ENCODE results near the gene AKAP14.
A peak's percentile ranks its signal among the peaks of the same experiment; 100 is the strongest.
"Not testable (repeated sequence)": the region's sequence is repeated elsewhere in the genome, so short reads cannot be mapped to it uniquely, and the experiment has no call there.

The AKAP14 gene

GRCh38 chrX:119935215-119935874, 39.7 kb downstream of the AKAP14 start:
- no peak for DNase-seq

- DNase-seq: no peak
These were observed 45.6 kb downstream of the AKAP14 start for GRCh38 chrX:119941336-119941735.

GRCh38 chrX:119942173-119942819, 46.6 kb downstream of the AKAP14 start:
- DNase-seq: no peak

- no peak for DNase-seq
These were observed 47.1 kb downstream of the AKAP14 start for GRCh38 chrX:119942831-119943184.

- DNase-seq: peak; percentile 86
These were observed 47.7 kb downstream of the AKAP14 start, which contains the start of gene NKAP for GRCh38 chrX:119943185-119943988. TSS of gene NKAP (minus strand) at chrX:119943751. CDS start at chrX:119943605, 146 bp downstream.

GRCh38 chrX:119945481-119945880, 49.8 kb downstream of the AKAP14 start:
- no peak for DNase-seq

- DNase-seq: no peak
These were observed 52.7 kb downstream of the AKAP14 start for GRCh38 chrX:119948381-119948780.

- peak; percentile 16 for DNase-seq
These were observed 58.7 kb downstream of the AKAP14 start for GRCh38 chrX:119954374-119954773.

- not testable (repeated sequence) for DNase-seq
These were observed 60.3 kb downstream of the AKAP14 start for GRCh38 chrX:119955807-119956570.

- DNase-seq: no peak
These were observed 64.9 kb downstream of the AKAP14 start for GRCh38 chrX:119960625-119961024.

- DNase-seq: not testable (repeated sequence)
These were observed 71.1 kb downstream of the AKAP14 start for GRCh38 chrX:119966837-119967236.

Data from suppressor macrophage treated with lipopolysaccharide for 4 hours (primary cell).